H1 (cell line): ENCODE measurements around the gene GMEB1.
"Not testable (repeated sequence)": the region's sequence is repeated elsewhere in the genome, so short reads cannot be mapped to it uniquely, and the experiment has no call there.

Experiments
- EZH2 ChIP-seq: fragments of 200-600 bp; sonication (generic); IDR thresholded peaks from 2 replicates; pipeline ENCODE4 v1.7.1; 2012; ENCODE audit warnings: low read depth, mild to moderate bottlenecking, moderate library complexity, low read length, inconsistent platforms; ENCODE audit not compliant: severe bottlenecking
- GABPA ChIP-seq: IDR thresholded peaks from 2 replicates; pipeline ENCODE4 v1.6.1; 2011; ENCODE audit warnings: mild to moderate bottlenecking, low read length, moderate library complexity, borderline replicate concordance; ENCODE audit not compliant: insufficient read depth
- POLR2A ChIP-seq, 2 experiments: IDR thresholded peaks; 1 replicate in 1 of 2; 2 replicates in 1 of 2; pipeline ENCODE4 v1.6.1; 2011; ENCODE audit warnings: low read depth in 2 of 2, low read length in 2 of 2, mild to moderate bottlenecking in 2 of 2; ENCODE audit errors: control extremely low read depth in 1 of 2
- SIX5 ChIP-seq: IDR thresholded peaks from 2 replicates; pipeline ENCODE4 v1.6.1; 2011; ENCODE audit warnings: mild to moderate bottlenecking, low read depth, low read length
- TEAD4 ChIP-seq: IDR thresholded peaks from 2 replicates; pipeline ENCODE4 v1.6.1; 2012; ENCODE audit warnings: low read depth, low read length, inconsistent platforms, mixed read lengths

- TF ChIP-seq POLR2A (IDR thresholded peaks at IDR 0.05; ENCODE audit: control extremely low read depth in 1 of 2, low read depth in 2 of 2, low read length in 2 of 2); GABPA; SIX5; TEAD4; EZH2: not testable (repeated sequence)
These were observed 4.4 kb downstream of the GMEB1 start for GRCh38 chr1:28672971-28673370.
